Measurements from ENCODE around the gene AHI1.

The AHI1 gene

GRCh38 chr6:135325624-135326424 is 171.7 kb downstream of the AHI1 start:
- DNase-seq (ENCODE audit: low read depth) = no peak

DNA sequence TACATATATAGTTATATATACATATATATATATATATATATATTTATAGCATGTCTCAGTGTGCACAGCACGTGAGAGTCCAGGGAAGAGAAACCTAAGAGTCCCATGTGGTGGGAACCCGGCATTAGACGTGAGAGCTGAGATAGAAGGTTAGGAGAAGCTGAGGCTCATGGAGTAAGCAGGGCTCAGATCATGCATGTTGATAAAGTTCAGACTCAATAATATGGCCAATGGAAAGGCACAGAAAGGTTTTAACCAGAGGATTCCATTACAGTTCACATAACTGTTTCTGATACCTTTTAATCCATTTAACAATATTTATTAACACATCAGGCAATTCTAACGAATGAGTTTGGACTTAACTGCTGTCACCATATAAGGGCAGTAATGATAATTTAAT is 173.0 kb downstream of the AHI1 start:
- DNase-seq (ENCODE audit: low read depth) = no peak

DNA sequence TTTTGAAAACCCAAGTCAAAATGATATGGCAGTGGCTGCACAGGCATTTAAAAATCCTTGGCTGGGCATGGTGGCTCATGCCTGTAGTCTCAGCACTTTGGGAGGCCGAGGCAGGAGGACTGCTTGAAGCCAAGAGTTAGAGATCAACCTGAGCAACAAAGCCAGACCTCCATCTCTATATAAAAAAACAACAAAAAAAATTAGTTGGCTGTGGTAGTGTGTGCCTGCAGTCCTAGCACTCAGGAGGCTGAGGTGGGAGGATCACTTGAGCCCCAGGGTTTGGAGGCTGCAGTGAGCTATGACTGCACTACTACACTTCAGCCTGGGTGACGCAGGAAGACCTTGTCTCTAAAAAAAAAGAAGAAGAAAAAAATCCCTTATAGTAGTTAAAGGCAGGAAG is 173.6 kb downstream of the AHI1 start:
- DNase-seq (ENCODE audit: low read depth) = no peak

- DNase-seq (ENCODE audit: low read depth) = no peak
Observed at GRCh38 chr6:135323202-135323668, 174.3 kb downstream of the AHI1 start.

DNA sequence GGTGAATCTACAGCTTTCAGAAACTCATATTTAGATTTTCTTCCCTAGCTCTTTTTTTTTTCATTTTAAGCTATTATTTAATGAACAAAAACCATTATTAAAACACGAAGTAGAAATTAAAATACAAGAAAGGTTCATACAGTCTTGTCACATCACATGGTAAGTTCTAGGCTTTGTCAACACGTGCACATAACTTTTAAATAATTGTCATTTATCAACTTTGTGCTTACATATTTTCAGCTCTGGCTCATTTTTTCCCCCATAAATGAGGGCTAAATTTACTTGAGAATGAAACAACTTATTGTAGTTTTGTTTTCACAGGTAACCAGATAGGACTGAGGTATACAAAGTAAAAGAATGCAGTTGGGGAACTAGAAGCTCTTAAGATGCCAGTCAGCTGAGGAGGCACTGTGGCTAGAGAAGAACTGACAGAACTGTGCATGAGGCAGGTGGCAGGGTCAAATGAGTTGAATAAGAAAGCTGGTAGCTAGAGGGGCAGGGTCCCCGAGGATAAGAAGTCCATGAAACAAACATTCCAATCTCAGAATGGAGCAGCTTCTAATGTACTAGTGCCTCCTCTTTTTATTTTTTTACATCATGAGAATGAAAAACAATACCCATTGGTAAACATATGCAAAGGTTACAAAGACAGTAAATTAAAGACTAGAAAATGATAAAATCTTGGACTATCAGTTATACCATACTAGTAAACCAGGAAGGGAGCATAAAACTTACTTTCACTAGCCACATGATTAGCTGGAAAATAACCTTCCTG is 174.9 kb downstream of the AHI1 start:
- DNase-seq (ENCODE audit: low read depth) = no peak

DNA sequence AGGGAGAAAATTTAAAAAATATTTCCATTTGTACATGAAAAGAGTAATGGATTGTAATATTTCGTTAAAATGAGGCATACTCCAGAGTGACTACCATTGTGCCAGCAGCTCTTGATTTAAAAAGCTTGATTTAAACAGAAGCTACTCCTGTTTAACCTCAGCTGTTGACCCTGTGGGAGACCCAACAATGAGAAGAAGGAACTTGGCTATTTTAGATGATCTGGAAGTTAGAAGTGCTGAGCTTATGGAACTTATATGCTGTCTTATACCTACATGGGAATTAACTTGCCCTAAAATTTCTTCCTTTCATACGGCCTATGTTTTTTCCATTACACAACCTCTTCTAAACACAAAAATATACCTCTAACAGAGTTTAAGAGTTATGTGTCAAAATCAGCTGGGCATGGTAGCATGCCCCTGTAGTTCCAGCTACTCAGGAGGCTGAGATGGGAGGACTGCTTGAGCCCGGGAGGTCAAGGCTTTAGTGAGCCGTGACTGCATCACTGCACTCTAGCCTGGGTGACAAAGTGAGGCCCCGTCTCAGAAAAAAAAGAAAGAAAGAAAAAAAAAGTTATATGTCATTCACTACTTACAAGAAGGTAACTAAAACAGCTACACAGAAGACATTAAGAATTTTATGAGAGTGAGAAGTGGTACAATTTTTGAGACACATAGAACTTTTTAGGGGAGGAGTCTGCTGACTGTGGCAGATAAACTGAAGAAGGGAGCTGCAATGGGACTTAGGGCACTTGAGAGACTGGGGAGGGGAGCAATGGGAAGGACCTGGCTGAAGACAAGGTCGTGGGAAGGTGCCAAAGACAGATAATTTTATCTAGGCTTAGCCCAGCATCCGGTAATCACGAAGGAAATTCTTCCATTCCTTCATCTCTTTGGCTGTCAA is 176.6 kb downstream of the AHI1 start:
- DNase-seq (ENCODE audit: low read depth) = no peak

GRCh38 chr6:135319819-135320218 is 177.7 kb downstream of the AHI1 start:
- DNase-seq (ENCODE audit: low read depth) = no peak

GRCh38 chr6:135318738-135319469 is 178.6 kb downstream of the AHI1 start:
- DNase-seq (ENCODE audit: low read depth) = no peak

- DNase-seq (ENCODE audit: low read depth) = no peak
Observed at GRCh38 chr6:135314543-135314942, 183.0 kb downstream of the AHI1 start.

DNA sequence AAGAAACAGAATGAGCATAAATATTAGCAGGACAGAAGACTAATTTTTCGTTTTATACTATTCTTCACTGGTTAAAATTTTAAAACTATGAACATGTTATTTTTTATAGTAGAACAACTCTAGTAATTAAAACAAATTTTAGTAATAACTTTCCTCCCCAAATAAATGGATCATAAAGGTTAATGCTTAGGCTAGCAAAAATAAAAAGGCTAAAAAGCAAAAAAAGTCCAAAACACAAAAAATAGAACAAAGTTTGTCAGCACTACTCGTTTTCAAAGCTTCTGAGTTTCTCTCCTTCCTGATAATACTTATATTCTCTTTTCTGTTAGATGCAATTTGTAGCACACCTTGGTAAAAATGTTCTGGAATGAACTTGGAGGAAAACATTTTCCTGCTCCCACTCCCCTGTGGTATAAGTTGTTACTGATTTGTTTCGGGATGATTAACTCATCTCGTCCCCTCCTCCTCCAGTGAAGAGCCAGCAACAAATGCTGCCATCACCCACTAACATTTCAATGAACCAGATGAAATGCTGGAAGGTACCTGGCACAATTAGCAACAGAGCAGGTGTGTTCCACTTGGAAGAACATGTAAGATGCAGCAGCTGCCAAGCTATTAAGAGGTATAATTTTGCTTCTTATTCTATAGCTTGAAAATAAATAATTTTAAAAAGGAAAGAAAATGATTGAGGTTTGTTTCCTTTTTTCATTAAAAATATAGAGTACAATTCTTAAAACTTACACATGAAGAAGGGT is 185.9 kb downstream of the AHI1 start:
- no peak for DNase-seq (ENCODE audit: low read depth)

DNA sequence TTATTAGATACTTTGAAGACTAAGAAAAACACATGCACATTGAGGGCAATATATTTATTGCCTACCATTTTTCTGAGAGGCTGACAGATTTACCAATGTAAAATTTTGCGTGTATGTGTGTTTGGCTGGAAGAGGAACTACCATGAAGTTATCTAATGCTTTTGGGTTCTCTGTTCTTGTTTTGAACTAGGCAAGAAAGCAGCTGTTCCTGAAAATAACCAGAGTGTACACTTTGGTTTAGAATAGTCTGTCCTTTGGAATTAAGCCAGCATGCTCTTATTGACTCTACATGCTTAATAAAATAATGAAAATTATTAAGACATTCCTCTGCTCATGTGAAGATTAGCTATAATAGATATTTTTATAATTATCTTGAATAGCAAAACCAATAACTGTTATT is 187.2 kb downstream of the AHI1 start:
- no peak for DNase-seq (ENCODE audit: low read depth)

DNA sequence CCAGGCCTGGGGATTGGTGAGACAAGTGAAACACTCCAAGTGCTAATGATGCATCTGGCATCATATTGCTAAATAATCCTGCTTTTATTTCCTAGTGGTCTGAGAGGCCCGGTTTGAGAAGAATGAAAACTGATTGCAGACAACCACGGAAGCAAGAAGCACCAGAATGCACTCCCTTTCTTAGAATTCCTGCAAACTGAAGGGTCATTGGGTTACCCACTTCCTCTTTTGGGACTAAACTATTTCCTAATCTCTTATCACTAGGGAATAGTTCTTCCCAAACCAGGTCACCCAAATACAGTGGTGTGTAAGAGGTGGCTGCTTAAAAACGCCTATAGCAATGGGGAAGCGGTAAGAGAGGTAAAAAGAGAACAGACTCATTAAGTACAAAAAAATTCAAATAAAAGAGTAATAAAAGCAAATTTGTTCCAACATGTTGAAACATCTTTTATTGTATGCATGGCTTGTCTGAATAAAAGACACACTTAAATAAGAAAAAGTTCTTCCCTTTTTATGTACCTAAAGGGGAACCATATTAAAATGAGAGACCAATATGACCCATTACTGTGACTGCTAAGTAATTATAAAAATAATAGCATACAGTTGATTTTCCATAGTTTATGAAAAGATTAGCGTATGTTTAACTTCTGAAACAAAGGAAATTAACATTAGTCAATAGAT is 190.7 kb downstream of the AHI1 start:
- no peak for DNase-seq (ENCODE audit: low read depth)

GRCh38 chr6:135306166-135306565 is 191.4 kb downstream of the AHI1 start:
- no peak for DNase-seq (ENCODE audit: low read depth)

DNA sequence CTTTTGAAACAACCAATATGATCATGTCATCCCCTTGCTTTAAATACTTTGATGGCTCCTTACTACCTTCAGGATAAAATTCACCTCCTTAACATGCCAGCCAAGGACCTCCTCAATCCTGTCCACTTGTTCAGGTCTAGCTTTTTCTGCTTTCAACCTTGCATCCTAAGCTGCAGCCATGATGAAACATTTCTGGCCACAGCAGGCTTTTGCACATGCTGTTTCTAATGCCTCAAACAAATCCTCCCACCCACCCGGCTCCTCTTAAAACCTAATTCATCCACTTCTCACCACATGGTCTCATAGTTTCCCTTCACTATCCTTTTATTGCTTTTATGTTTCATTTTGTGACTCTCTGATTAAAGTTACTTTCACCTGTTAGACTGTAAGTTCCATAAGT is 191.9 kb downstream of the AHI1 start:
- DNase-seq (ENCODE audit: low read depth) = no peak

- no peak for DNase-seq (ENCODE audit: low read depth)
Observed at GRCh38 chr6:135304883-135305282, 192.7 kb downstream of the AHI1 start.

DNA sequence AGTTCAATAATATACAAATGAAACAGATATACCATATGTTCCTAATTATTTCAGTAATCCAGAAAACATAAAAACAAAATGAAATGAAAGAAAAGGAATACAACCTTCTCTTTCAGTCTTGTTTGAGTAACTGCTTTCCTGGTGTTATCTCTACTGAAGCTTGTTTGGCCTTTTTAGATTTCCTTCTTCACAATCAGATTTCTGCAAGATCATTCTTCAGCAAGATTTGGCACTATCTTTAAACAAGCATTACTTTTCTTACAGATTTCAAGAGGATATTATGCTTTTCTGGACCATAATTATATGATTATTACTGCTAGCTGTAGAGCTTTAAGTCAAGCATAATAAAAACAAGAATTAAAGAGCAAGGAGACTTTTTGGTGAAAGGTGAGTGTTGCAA is 196.2 kb downstream of the AHI1 start:
- no peak for DNase-seq (ENCODE audit: low read depth)

DNA sequence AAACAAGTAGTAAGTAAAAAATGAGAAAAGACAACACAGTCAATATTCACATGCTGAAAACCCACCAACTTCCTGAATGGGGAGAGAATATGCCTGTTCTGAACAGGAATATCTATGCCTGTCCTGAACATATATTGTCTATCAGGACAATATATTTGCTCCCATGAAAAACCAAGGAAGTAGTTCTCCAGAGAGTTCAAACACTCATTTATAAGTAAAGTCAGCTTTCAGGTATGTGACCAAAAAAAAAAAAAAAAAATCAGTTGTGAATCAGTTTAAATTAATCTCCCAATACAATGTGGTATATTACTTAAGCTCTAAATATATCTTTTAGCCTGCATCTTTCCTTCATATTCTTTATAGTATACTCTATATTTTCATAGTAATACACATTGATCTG is 197.0 kb downstream of the AHI1 start:
- no peak for DNase-seq (ENCODE audit: low read depth)

- no peak for DNase-seq (ENCODE audit: low read depth)
Observed at GRCh38 chr6:135299256-135299655, 198.3 kb downstream of the AHI1 start.

GRCh38 chr6:135298455-135298854 is 199.1 kb downstream of the AHI1 start:
- DNase-seq (ENCODE audit: low read depth) = no peak

DNA sequence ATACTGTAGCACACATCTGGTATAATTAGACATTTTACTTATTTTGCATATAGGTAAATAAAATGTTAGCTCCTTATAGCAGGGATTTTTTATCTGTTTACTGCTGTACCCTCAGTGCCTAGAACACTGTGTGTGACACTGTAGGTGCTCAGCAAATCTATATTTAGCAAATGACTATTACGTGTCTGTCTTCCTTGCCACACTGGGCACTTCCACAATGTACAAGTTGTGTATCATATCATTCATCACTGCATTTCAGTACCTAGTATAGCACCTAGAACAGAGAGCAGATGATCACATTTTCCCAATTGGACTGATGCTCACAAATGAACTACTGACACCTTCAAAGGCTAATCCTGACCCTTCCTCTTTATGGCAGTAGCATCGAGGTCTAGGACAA is 200.8 kb downstream of the AHI1 start:
- DNase-seq (ENCODE audit: low read depth) = no peak

All from stimulated activated CD8-positive, alpha-beta memory T cell treated with anti-CD3 and anti-CD28 coated beads, Interleukin-12 subunit alpha, Interleukin-12 subunit beta, amount 100 ng/mL, for 4 hours (primary cell).